ENCODE measurements around the gene PIK3CB. TPM values are rescaled to one million over a fixed set of nuclear protein-coding genes. Genes with fewer than 3 reads are reported as not detected.
"Not testable (repeated sequence)": the region's sequence is repeated elsewhere in the genome, so short reads cannot be mapped to it uniquely, and the experiment has no call there.

The PIK3CB gene
- total RNA-seq, 1 donor from 2014 or later: 14.2 TPM

DNA sequence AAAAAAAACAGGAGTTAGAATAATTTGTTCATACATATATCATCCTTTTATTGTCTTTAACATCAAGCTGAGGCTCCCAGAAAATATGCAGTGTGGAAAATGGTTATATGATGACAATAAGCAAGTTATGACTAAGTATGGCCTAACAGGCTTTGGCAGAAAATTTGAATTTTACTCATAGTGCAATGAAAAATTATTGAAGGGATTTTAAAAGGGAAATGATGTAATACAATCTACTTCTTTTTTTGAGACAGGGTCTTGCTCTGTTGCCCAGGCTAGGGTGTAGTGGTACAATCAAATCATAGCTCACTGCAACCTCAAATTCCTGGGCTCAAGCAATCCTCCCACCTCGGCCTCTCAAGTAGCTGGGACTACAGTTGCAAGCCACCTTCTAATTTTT, 147.5 kb downstream of the PIK3CB start:
- no peak overlapping the region for H3K4me3 Mint-ChIP-seq (ENCODE audit: unreplicated experiment)
- H3K9me3 Mint-ChIP-seq (ENCODE audit: unreplicated experiment): no peaks in the 10 kb centered on the region
- TF ChIP-seq, protein P1, sequence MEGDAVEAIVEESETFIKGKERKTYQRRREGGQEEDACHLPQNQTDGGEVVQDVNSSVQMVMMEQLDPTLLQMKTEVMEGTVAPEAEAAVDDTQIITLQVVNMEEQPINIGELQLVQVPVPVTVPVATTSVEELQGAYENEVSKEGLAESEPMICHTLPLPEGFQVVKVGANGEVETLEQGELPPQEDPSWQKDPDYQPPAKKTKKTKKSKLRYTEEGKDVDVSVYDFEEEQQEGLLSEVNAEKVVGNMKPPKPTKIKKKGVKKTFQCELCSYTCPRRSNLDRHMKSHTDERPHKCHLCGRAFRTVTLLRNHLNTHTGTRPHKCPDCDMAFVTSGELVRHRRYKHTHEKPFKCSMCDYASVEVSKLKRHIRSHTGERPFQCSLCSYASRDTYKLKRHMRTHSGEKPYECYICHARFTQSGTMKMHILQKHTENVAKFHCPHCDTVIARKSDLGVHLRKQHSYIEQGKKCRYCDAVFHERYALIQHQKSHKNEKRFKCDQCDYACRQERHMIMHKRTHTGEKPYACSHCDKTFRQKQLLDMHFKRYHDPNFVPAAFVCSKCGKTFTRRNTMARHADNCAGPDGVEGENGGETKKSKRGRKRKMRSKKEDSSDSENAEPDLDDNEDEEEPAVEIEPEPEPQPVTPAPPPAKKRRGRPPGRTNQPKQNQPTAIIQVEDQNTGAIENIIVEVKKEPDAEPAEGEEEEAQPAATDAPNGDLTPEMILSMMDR (IDR thresholded peaks at IDR 0.05; ENCODE audit: partially characterized antibody, unreplicated experiment): no peak
- H3K4me1 Mint-ChIP-seq (ENCODE audit: low read depth, unreplicated experiment): peaks cover 13% of the 10 kb centered on the region
- no peak for DNase-seq
- no peaks in the 10 kb centered on the region for H3K36me3 Mint-ChIP-seq (ENCODE audit: unreplicated experiment)
- no peaks in the 10 kb centered on the region for H3K27me3 Mint-ChIP-seq (ENCODE audit: unreplicated experiment)
- H3K27ac Mint-ChIP-seq (ENCODE audit: unreplicated experiment): no peak overlapping the region

- H3K4me1 Mint-ChIP-seq (ENCODE audit: low read depth, unreplicated experiment): peaks cover 13% of the 10 kb centered on the region
- no peak overlapping the region for H3K4me3 Mint-ChIP-seq (ENCODE audit: unreplicated experiment)
- no peak overlapping the region for H3K27ac Mint-ChIP-seq (ENCODE audit: unreplicated experiment)
- H3K36me3 Mint-ChIP-seq (ENCODE audit: unreplicated experiment): no peaks in the 10 kb centered on the region
- no peaks in the 10 kb centered on the region for H3K9me3 Mint-ChIP-seq (ENCODE audit: unreplicated experiment)
- H3K27me3 Mint-ChIP-seq (ENCODE audit: unreplicated experiment): no peaks in the 10 kb centered on the region
- DNase-seq: no peak
- TF ChIP-seq, protein P1 (IDR thresholded peaks at IDR 0.05; ENCODE audit: partially characterized antibody, unreplicated experiment): no peak
Observed at GRCh38 chr3:138686771-138687221, 147.9 kb downstream of the PIK3CB start.

DNA sequence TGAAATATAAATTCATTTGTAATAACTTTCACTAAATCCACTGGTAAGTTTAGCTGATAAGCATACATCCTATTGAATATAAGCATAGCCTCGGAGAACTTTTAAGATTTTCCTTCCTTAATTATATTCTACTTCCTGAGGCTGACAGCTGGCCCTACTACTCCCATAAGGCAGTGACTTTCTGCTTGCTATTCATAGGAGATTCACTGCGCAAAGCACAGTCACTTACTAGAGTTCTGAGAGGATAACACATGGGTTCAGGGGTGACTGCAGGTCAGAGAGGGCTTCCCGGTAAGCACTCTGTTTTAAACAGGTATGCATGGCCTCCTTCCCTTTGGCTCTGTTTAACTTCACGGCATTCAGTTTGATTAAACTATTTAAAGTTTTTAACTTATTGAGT, 150.3 kb downstream of the PIK3CB start:
- TF ChIP-seq, protein P1 (IDR thresholded peaks at IDR 0.05; ENCODE audit: partially characterized antibody, unreplicated experiment): no peak
- no peaks in the 10 kb centered on the region for H3K9me3 Mint-ChIP-seq (ENCODE audit: unreplicated experiment)
- no peak overlapping the region for H3K27ac Mint-ChIP-seq (ENCODE audit: unreplicated experiment)
- no peak overlapping the region for H3K4me3 Mint-ChIP-seq (ENCODE audit: unreplicated experiment)
- H3K36me3 Mint-ChIP-seq (ENCODE audit: unreplicated experiment): no peaks in the 10 kb centered on the region
- DNase-seq: no peak
- peaks cover 20% of the 10 kb centered on the region for H3K4me1 Mint-ChIP-seq (ENCODE audit: low read depth, unreplicated experiment)
- no peaks in the 10 kb centered on the region for H3K27me3 Mint-ChIP-seq (ENCODE audit: unreplicated experiment)

DNA sequence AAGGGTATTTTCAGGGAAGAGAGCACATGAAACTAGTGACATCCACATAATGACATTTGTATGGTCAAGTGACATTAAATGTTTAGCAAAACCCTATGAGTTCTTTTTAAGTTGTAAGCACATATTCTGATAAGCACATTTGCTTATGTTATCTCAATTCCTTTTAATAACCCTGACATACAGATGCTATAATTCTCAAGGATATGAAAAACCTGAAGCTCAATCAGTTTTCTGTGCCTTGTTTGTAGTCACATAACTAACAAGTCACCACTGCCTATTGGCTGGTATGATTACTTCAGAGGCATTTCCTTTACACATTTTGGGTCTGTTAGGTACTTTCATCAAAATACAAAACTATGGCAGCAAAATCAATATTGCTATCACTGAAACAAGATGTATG, 152.1 kb downstream of the PIK3CB start:
- Mint-ChIP-seq H3K36me3 (ENCODE audit: unreplicated experiment) (no peaks in the 10 kb centered on the region), H3K27ac (ENCODE audit: unreplicated experiment) (peak overlapping the region; percentile 63), H3K4me1 (ENCODE audit: low read depth, unreplicated experiment) (peaks cover 20% of the 10 kb centered on the region), H3K27me3 (ENCODE audit: unreplicated experiment) (no peaks in the 10 kb centered on the region), H3K9me3 (ENCODE audit: unreplicated experiment) (no peaks in the 10 kb centered on the region), H3K4me3 (ENCODE audit: unreplicated experiment) (no peak overlapping the region)
- TF ChIP-seq, protein P1 (IDR thresholded peaks at IDR 0.05; ENCODE audit: partially characterized antibody, unreplicated experiment): no peak
- no peak for DNase-seq

GRCh38 chr3:138681463-138682220, 153.1 kb downstream of the PIK3CB start:
- TF ChIP-seq, protein P1 (IDR thresholded peaks at IDR 0.05; ENCODE audit: partially characterized antibody, unreplicated experiment): no peak
- peak overlapping the region; percentile 16 for H3K4me3 Mint-ChIP-seq (ENCODE audit: unreplicated experiment)
- no peaks in the 10 kb centered on the region for H3K27me3 Mint-ChIP-seq (ENCODE audit: unreplicated experiment)
- H3K36me3 Mint-ChIP-seq (ENCODE audit: unreplicated experiment): no peaks in the 10 kb centered on the region
- H3K27ac Mint-ChIP-seq (ENCODE audit: unreplicated experiment): peak overlapping the region; percentile 63
- H3K4me1 Mint-ChIP-seq (ENCODE audit: low read depth, unreplicated experiment): peaks cover 20% of the 10 kb centered on the region
- no peaks in the 10 kb centered on the region for H3K9me3 Mint-ChIP-seq (ENCODE audit: unreplicated experiment)
- no peak for DNase-seq

DNA sequence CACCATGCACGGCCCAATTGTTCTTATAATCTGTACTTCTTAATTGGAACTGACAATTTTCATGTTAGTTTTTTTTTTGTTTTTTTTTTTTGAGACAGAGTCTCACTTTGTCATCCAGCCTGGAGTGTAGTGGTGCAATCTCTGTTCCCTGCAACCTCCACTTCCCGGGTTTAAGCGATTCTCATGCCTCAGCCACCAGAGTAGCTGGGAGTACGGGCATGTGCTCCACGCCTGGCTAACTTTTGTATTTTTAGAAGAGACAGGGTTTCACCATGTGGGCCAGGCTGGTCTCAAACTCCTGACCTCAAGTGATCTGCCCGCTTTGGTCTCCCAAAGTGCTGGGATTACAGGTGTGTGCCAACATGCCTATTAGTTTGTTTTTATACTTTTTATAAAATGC, 153.8 kb downstream of the PIK3CB start:
- Mint-ChIP-seq H3K4me1 (ENCODE audit: low read depth, unreplicated experiment) (peaks cover 20% of the 10 kb centered on the region), H3K27ac (ENCODE audit: unreplicated experiment) (peak overlapping the region; percentile 63)
- not testable (repeated sequence) for H3K9me3 Mint-ChIP-seq (ENCODE audit: unreplicated experiment); H3K27me3 Mint-ChIP-seq (ENCODE audit: unreplicated experiment); DNase-seq; H3K4me3 Mint-ChIP-seq (ENCODE audit: unreplicated experiment); H3K36me3 Mint-ChIP-seq (ENCODE audit: unreplicated experiment)
